NCI-H510A treated with DMSO at 0.1 percent for 48 hours (cell line): ENCODE results near the gene ZNF236.
"Not testable (repeated sequence)": the region's sequence is repeated elsewhere in the genome, so short reads cannot be mapped to it uniquely, and the experiment has no call there.

Experiments used
- DNase-seq: peaks from one replicate; lab custom pipeline; 2025; lab: John Stamatoyannopoulos, UW

The ZNF236 gene

GRCh38 chr18:76948345-76948744 is 126.0 kb downstream of the ZNF236 start:
- no peak for DNase-seq

GRCh38 chr18:76951456-76952247 is 129.3 kb downstream of the ZNF236 start:
- no peak for DNase-seq

- no peak for DNase-seq
These were observed 130.4 kb downstream of the ZNF236 start for GRCh38 chr18:76952747-76953146.

GRCh38 chr18:76953156-76953555 is 130.8 kb downstream of the ZNF236 start:
- DNase-seq = peak; percentile 50

GRCh38 chr18:76953583-76954233 is 131.4 kb downstream of the ZNF236 start:
- peak; percentile 89 for DNase-seq

- DNase-seq = peak; percentile 67
These were observed 133.3 kb downstream of the ZNF236 start for GRCh38 chr18:76955524-76956170.

- no peak for DNase-seq
These were observed 134.3 kb downstream of the ZNF236 start for GRCh38 chr18:76956648-76957047.

GRCh38 chr18:76957384-76958355 is 135.3 kb downstream of the ZNF236 start:
- no peak for DNase-seq

GRCh38 chr18:76958692-76959341 is 136.5 kb downstream of the ZNF236 start:
- DNase-seq = peak; percentile 92

GRCh38 chr18:76959605-76960004 is 137.2 kb downstream of the ZNF236 start:
- DNase-seq = no peak

- no peak for DNase-seq
These were observed 138.2 kb downstream of the ZNF236 start for GRCh38 chr18:76960528-76961035.

GRCh38 chr18:76962851-76963250 is 140.5 kb downstream of the ZNF236 start:
- DNase-seq = no peak

GRCh38 chr18:76963936-76964335 is 141.6 kb downstream of the ZNF236 start:
- no peak for DNase-seq

GRCh38 chr18:76965555-76966151 is 143.3 kb downstream of the ZNF236 start:
- DNase-seq = not testable (repeated sequence)

- DNase-seq = not testable (repeated sequence)
These were observed 144.9 kb downstream of the ZNF236 start for GRCh38 chr18:76967299-76967698.

- no peak for DNase-seq
These were observed 145.5 kb downstream of the ZNF236 start for GRCh38 chr18:76967721-76968472.

- peak; percentile 86 for DNase-seq
These were observed 148.6 kb downstream of the ZNF236 start for GRCh38 chr18:76970770-76971559.

- no peak for DNase-seq
These were observed 149.9 kb downstream of the ZNF236 start for GRCh38 chr18:76972241-76972640.
